H1 (cell line): ENCODE results near the gene SCN10A. TPM values are rescaled to one million over a fixed set of nuclear protein-coding genes. Genes with fewer than 3 reads are reported as not detected.
A peak's percentile ranks its signal among the peaks of the same experiment; 100 is the strongest.

Experiments
- CTCF ChIA-PET: fragments of 300-600 bp; sonication (Branson Sonifier 250); formaldehyde crosslinking; loops from one replicate; lab custom pipeline; 2021; ENCODE audit not compliant: partially characterized antibody; lab: Charles Lee
- POLR2A ChIA-PET: fragments of 300-600 bp; sonication (Branson Sonifier 250); formaldehyde crosslinking; loops from one replicate; lab custom pipeline; 2021; ENCODE audit warnings: inconsistent platforms; ENCODE audit not compliant: partially characterized antibody; lab: Charles Lee
- DNase-seq, 2 experiments: peaks; one replicate each; pipeline versions ENCODE4 v3.0.0 to v3.0.0-alpha.2; 2010 to 2022; ENCODE audit warnings: low spot score in 2 of 2, low read depth in 1 of 2, mixed read lengths in 1 of 2
- FAIRE-seq: peaks from 2 replicates; lab custom pipeline; 2011; peaks lifted over from hg19 to GRCh38; lab: Jason Lieb, UNC
- H2AFZ ChIP-seq: 2 replicates; pipeline ENCODE4 v1.8.1; 2012; ENCODE audit warnings: low read length, inconsistent platforms
- H2AK5ac ChIP-seq: 2 replicates; pipeline ENCODE4 v1.6.1; 2013; ENCODE audit warnings: low read depth, low read length
- H2BK120ac ChIP-seq: replicated peaks from 2 replicates; pipeline ENCODE3; 2013; ENCODE audit warnings: low read depth, low read length, inconsistent platforms
- H2BK12ac ChIP-seq: 2 replicates; pipeline ENCODE4 v1.6.1; 2013; ENCODE audit warnings: low read depth, low read length
- H2BK15ac ChIP-seq: 2 replicates; pipeline ENCODE4 v1.6.1; 2013; ENCODE audit warnings: low read length
- H2BK20ac ChIP-seq: 2 replicates; pipeline ENCODE4 v1.6.1; 2013; ENCODE audit warnings: low read length
- H2BK5ac ChIP-seq: 2 replicates; pipeline ENCODE4 v1.6.1; 2013; ENCODE audit warnings: low read depth, low read length
- H3K14ac ChIP-seq: 2 replicates; pipeline ENCODE4 v1.6.1; 2013; ENCODE audit warnings: inconsistent platforms; ENCODE audit not compliant: insufficient read length
- H3K18ac ChIP-seq: 2 replicates; pipeline ENCODE4 v1.6.1; 2013; ENCODE audit warnings: low read length; ENCODE audit errors: extremely low read depth
- H3K23ac ChIP-seq: 2 replicates; pipeline ENCODE4 v1.6.1; 2013; ENCODE audit warnings: inconsistent platforms; ENCODE audit not compliant: insufficient read length
- H3K23me2 ChIP-seq: 2 replicates; pipeline ENCODE4 v1.6.1; 2013; ENCODE audit warnings: low read depth, low read length
- H3K27ac ChIP-seq: 2 replicates; pipeline ENCODE4 v1.6.1; 2011; ENCODE audit warnings: low read depth, low read length, inconsistent platforms
- H3K27me3 ChIP-seq, 4 experiments: replicated peaks in 1 of 4; 1 replicate in 1 of 4; 2 replicates in 3 of 4; pipeline versions ENCODE4 v1.6.1 to v1.8.1; 2011 to 2013; ENCODE audit warnings: low read length in 3 of 4, mild to moderate bottlenecking in 3 of 4, inconsistent platforms in 2 of 4, mixed read lengths in 2 of 4, moderate library complexity in 1 of 4; ENCODE audit not compliant: control insufficient read depth in 3 of 4, insufficient read depth in 3 of 4; ENCODE audit errors: extremely low read depth in 1 of 4
- H3K36me3 ChIP-seq, 4 experiments: 2 replicates each; pipeline versions ENCODE4 v1.6.1 to v1.8.1; 2011 to 2013; ENCODE audit warnings: mild to moderate bottlenecking in 4 of 4, low read length in 3 of 4, moderate library complexity in 2 of 4, control low read depth in 1 of 4, inconsistent platforms in 1 of 4; ENCODE audit not compliant: insufficient read depth in 4 of 4, control insufficient read depth in 2 of 4
- H3K4ac ChIP-seq: replicated peaks from 2 replicates; pipeline ENCODE3; 2013; ENCODE audit warnings: low read length, low read depth, mixed read lengths, inconsistent platforms; ENCODE audit not compliant: insufficient read length
- H3K4me1 ChIP-seq, 4 experiments: replicated peaks in 1 of 4; 1 replicate in 1 of 4; 2 replicates in 3 of 4; pipeline versions ENCODE4 v1.6.1 to v1.8.1; 2011 to 2013; ENCODE audit warnings: low read length in 3 of 4, inconsistent platforms in 2 of 4, mixed read lengths in 1 of 4; ENCODE audit not compliant: insufficient read depth in 4 of 4, control insufficient read depth in 3 of 4
- H3K4me2 ChIP-seq, 2 experiments: 2 replicates each; pipeline versions ENCODE4 v1.6.1 to v1.8.1; 2011 to 2013; ENCODE audit warnings: low read depth in 2 of 2, low read length in 2 of 2, control low read depth in 1 of 2, inconsistent platforms in 1 of 2, mild to moderate bottlenecking in 1 of 2; ENCODE audit not compliant: insufficient read depth in 1 of 2
- H3K4me3 ChIP-seq, 4 experiments: fragments of 200-600, 300-600 bp in 1 of 4; sonication (generic), shearing (Covaris generic), sonication (Bioruptor Twin) in 1 of 4; 2 replicates each; pipeline versions ENCODE4 v1.5.1 to v1.8.1; 2011 to 2016; ENCODE audit warnings: low read length in 4 of 4, low read depth in 3 of 4, control low read depth in 2 of 4, inconsistent platforms in 2 of 4, mild to moderate bottlenecking in 2 of 4, mixed read lengths in 1 of 4, moderate library complexity in 1 of 4; ENCODE audit not compliant: insufficient read depth in 2 of 4; ENCODE audit errors: extremely low read depth in 1 of 4
- H3K56ac ChIP-seq: replicated peaks from 2 replicates; pipeline ENCODE3; 2013; ENCODE audit warnings: low read depth, mild to moderate bottlenecking, mixed read lengths, low read length, inconsistent platforms; ENCODE audit not compliant: insufficient read length
- H3K79me1 ChIP-seq: 2 replicates; pipeline ENCODE4 v1.6.1; 2013; ENCODE audit warnings: low read depth, low read length, control low read depth
- H3K79me2 ChIP-seq, 2 experiments: 2 replicates each; pipeline versions ENCODE4 v1.6.1 to v1.8.1; 2012 to 2013; ENCODE audit warnings: low read length in 2 of 2, mild to moderate bottlenecking in 2 of 2, inconsistent platforms in 1 of 2; ENCODE audit not compliant: insufficient read depth in 2 of 2, control insufficient read depth in 1 of 2
- H3K9ac ChIP-seq, 4 experiments: replicated peaks in 1 of 4; 1 replicate in 1 of 4; 2 replicates in 3 of 4; pipeline versions ENCODE4 v1.6.1 to v1.8.1; 2011 to 2013; ENCODE audit warnings: low read depth in 3 of 4, low read length in 3 of 4, control low read depth in 2 of 4, mild to moderate bottlenecking in 2 of 4, moderate library complexity in 2 of 4, inconsistent platforms in 1 of 4; ENCODE audit errors: extremely low read depth in 1 of 4
- H3K9me3 ChIP-seq, 2 experiments: 2 replicates each; pipeline versions ENCODE4 v1.6.1 to v1.8.1; 2012 to 2013; ENCODE audit warnings: mild to moderate bottlenecking in 2 of 2, moderate library complexity in 2 of 2, control low read depth in 1 of 2, inconsistent platforms in 1 of 2, low read depth in 1 of 2, low read length in 1 of 2, mixed read lengths in 1 of 2; ENCODE audit not compliant: insufficient read depth in 2 of 2
- H4K20me1 ChIP-seq, 2 experiments: replicated peaks in 1 of 2; 2 replicates each; pipeline versions ENCODE3 to v1.8.1; 2011 to 2013; ENCODE audit warnings: inconsistent platforms in 2 of 2, low read length in 2 of 2, mild to moderate bottlenecking in 1 of 2; ENCODE audit not compliant: insufficient read depth in 2 of 2, control insufficient read depth in 1 of 2
- H4K5ac ChIP-seq: 2 replicates; pipeline ENCODE4 v1.6.1; 2013; ENCODE audit warnings: low read length, low read depth, mixed read lengths, inconsistent platforms; ENCODE audit not compliant: insufficient read length
- H4K8ac ChIP-seq: 2 replicates; pipeline ENCODE4 v1.8.0; 2013; ENCODE audit warnings: mild to moderate bottlenecking, moderate library complexity, low read length, inconsistent platforms; ENCODE audit not compliant: insufficient read depth; ENCODE audit errors: extremely low read depth
- H4K91ac ChIP-seq: replicated peaks from 2 replicates; pipeline ENCODE3; 2013; ENCODE audit warnings: low read length, mixed read lengths, inconsistent platforms; ENCODE audit not compliant: insufficient read length
- CBX8 ChIP-seq: fragments of 300-800, 300-1000 bp; sonication (generic); IDR thresholded peaks from 2 replicates; pipeline ENCODE4 v1.7.1; 2016; ENCODE audit warnings: low read depth, low read length, borderline replicate concordance
- EZH2 ChIP-seq: fragments of 200-600 bp; sonication (generic); IDR thresholded peaks from 2 replicates; pipeline ENCODE4 v1.7.1; 2012; ENCODE audit warnings: low read depth, mild to moderate bottlenecking, moderate library complexity, low read length, inconsistent platforms; ENCODE audit not compliant: severe bottlenecking
- HDAC2 ChIP-seq, 2 experiments: fragments of 300-600 bp in 1 of 2; sonication (generic) in 1 of 2; IDR thresholded peaks; 2 replicates each; pipeline ENCODE4 v1.6.1; 2011 to 2012; ENCODE audit warnings: low read depth in 2 of 2, low read length in 2 of 2, mild to moderate bottlenecking in 2 of 2, moderate library complexity in 2 of 2, borderline replicate concordance in 1 of 2, inconsistent platforms in 1 of 2
- KDM4A ChIP-seq: IDR thresholded peaks from one replicate; pipeline ENCODE4 v1.7.1; 2012; ENCODE audit warnings: low read depth, mild to moderate bottlenecking, moderate library complexity, low read length, inconsistent platforms; ENCODE audit not compliant: severe bottlenecking
- NANOG ChIP-seq: IDR thresholded peaks from 2 replicates; pipeline ENCODE4 v1.6.1; 2011; ENCODE audit warnings: low read length, low read depth, mild to moderate bottlenecking, inconsistent platforms; ENCODE audit not compliant: insufficient read depth, poor library complexity, severe bottlenecking
- POLR2A ChIP-seq, 2 experiments: IDR thresholded peaks; 1 replicate in 1 of 2; 2 replicates in 1 of 2; pipeline ENCODE4 v1.6.1; 2011; ENCODE audit warnings: low read depth in 2 of 2, low read length in 2 of 2, mild to moderate bottlenecking in 2 of 2; ENCODE audit errors: control extremely low read depth in 1 of 2
- SP4 ChIP-seq: IDR thresholded peaks from 2 replicates; pipeline ENCODE4 v1.6.1; 2012; ENCODE audit warnings: low read length, inconsistent platforms
- SUZ12 ChIP-seq: fragments of 200-600 bp; sonication (generic); IDR thresholded peaks from 2 replicates; pipeline ENCODE4 v1.6.1; 2012; ENCODE audit warnings: mild to moderate bottlenecking, inconsistent platforms, low read length, moderate library complexity, mixed read lengths
- TBP ChIP-seq: IDR thresholded peaks from 2 replicates; pipeline ENCODE4 v1.6.1; 2011; ENCODE audit warnings: low read depth, low read length, improper control_type of control experiment
- TEAD4 ChIP-seq: IDR thresholded peaks from 2 replicates; pipeline ENCODE4 v1.6.1; 2012; ENCODE audit warnings: low read depth, low read length, inconsistent platforms, mixed read lengths
- YY1 ChIP-seq: IDR thresholded peaks from 2 replicates; pipeline ENCODE4 v1.6.1; 2011; ENCODE audit warnings: low read depth, mild to moderate bottlenecking, low read length
- WGBS, 2 experiments: shearing (Covaris generic) in 1 of 2; methylation state at CpG; one replicate each; pipeline versions ENCODE4 v1.1.6 to v1.1.7; 2013 to 2015; ENCODE audit warnings: low lambda C conversion rate in 2 of 2, mixed read lengths in 2 of 2, inconsistent platforms in 1 of 2, low coverage in 1 of 2, missing lambda C conversion rate in 1 of 2; ENCODE audit not compliant: insufficient replicate concordance in 2 of 2, insufficient coverage in 1 of 2, insufficient read length in 1 of 2; ENCODE audit errors: extremely low coverage in 1 of 2, missing lambda C conversion rate in 1 of 2; 5-methylcytosine and 5-hydroxymethylcytosine counted together
- polyA plus RNA-seq, 7 experiments: library from polyadenylated mRNA; depleted of rRNA in 3 of 7; stranded (reverse) in 5 of 7; unstranded in 2 of 7; fragments of >200 nt in 5 of 7; fragments of 200-250 nt in 2 of 7; gene quantifications; 1 replicate in 5 of 7; 2 replicates in 1 of 7; 4 replicates in 1 of 7; pipeline versions ENCODE4 v1.2.1 to v1.2.3, GENCODE V29; 2011 to 2013; ENCODE audit warnings: missing spikeins in 2 of 7, mixed read lengths in 2 of 7
- total RNA-seq: library from RNA; stranded (reverse); fragmentation: NEBNext Ultra II Directional; extraction: Animal tissue kit (Norgen Biotek cat#: 25700); gene quantifications from 2 replicates; pipeline ENCODE4 v1.2.1, GENCODE V29; 2021

Gene SCN10A
- total and polyA plus RNA-seq, 2 of the 8 experiments (the other 6 are each of a cell fraction or from before 2014, with no cell fraction given): not detected

GRCh38 chr3:38648659-38649499 lies 167.1 kb downstream of the SCN10A start:
- peaks cover 0 to 47% (median 28%) of the 10 kb centered on the region in 4 experiments; a peak in 6 of 7 replicates for H3K27me3 ChIP-seq
- H2BK120ac ChIP-seq: no peak overlapping the region
- H3K23me2 ChIP-seq: peaks cover 14% of the 10 kb centered on the region; the same call in 1 of the 2 replicates
- WGBS, 2 experiments: 15% methylated on average over 34 of the region's 56 CpGs; no CpG with 5 or more reads in 1 of the 2 experiments
- no peak overlapping the region for H3K23ac ChIP-seq
- H4K8ac ChIP-seq: 0 out of 2 replicates have a peak overlapping the region, but pooled peaks have one; percentile 11
- H3K36me3 ChIP-seq: no peaks in the 10 kb centered on the region
- no peak overlapping the region for H3K14ac ChIP-seq
- no peaks in the 10 kb centered on the region; a peak in 1 of 4 replicates for H3K79me2 ChIP-seq
- DNase-seq (peak in 1 of 2 experiments; percentile 49), FAIRE-seq (no peak)
- peak overlapping the region; percentile 82 for H3K18ac ChIP-seq
- H3K4me1 ChIP-seq: peaks cover 0 to 13% (median 6%) of the 10 kb centered on the region in 4 experiments; a peak in 5 of 7 replicates
- H3K56ac ChIP-seq: peak overlapping the region; percentile 11
- peak overlapping the region; percentile 86 to 93 for H3K4me2 ChIP-seq
- CTCF ChIA-PET: interaction anchor here (0.6 to 29.3 kb wide), 7 partner anchors 8 to 154 kb away, joined by 3 to 538 read pairs (median 11); no protein-coding TSS in a partner anchor
- POLR2A ChIA-PET: no interaction called here
- H3K27ac ChIP-seq: no peak overlapping the region
- peak overlapping the region; percentile 48 for H3K4ac ChIP-seq
- peak overlapping the region; percentile 63 to 90 (median 74) for H3K4me3 ChIP-seq
- peak overlapping the region in 3 of 4 experiments; percentile 26 to 41 (median 36); a peak in 5 of 7 replicates for H3K9ac ChIP-seq
- H2BK20ac ChIP-seq: no peak overlapping the region
- no peak overlapping the region for H2BK12ac ChIP-seq
- 0 out of 2 replicates have a peak, but pooled peaks cover 8% of the 10 kb centered on the region for H3K79me1 ChIP-seq
- H3K9me3 ChIP-seq: no peaks in the 10 kb centered on the region
- H4K91ac ChIP-seq: no peak overlapping the region
- H2BK5ac ChIP-seq: no peak overlapping the region
- no peak overlapping the region for H2AK5ac ChIP-seq
- H2AFZ ChIP-seq: 0 out of 2 replicates have a peak overlapping the region, but pooled peaks have one; percentile 11
- H4K20me1 ChIP-seq: peaks cover 0 to 27% of the 10 kb centered on the region in 2 experiments
- H2BK15ac ChIP-seq: 0 out of 2 replicates have a peak overlapping the region, but pooled peaks have one; percentile 3
- no peak overlapping the region for H4K5ac ChIP-seq
- TF ChIP-seq TEAD4 (no peak), EZH2 (no peak), CBX8 (no peak), SP4 (no peak), NANOG (no peak), SUZ12 (peak; percentile 40; the same call in 1 of the 2 replicates), POLR2A (IDR thresholded peaks at IDR 0.05; ENCODE audit: control extremely low read depth in 1 of 2, low read depth in 2 of 2, low read length in 2 of 2) (no peak), KDM4A (peak; percentile 99), TBP (no peak), YY1 (no peak), HDAC2 (IDR thresholded peaks at IDR 0.05; ENCODE audit: borderline replicate concordance in 1 of 2, low read depth in 2 of 2, low read length in 2 of 2) (0 out of 4 replicates have a peak, but pooled peaks of 1 of the 2 experiments have one; percentile 23)
